ENCODE data around the gene UCK2.

The UCK2 gene

GRCh38 chr1:165897326-165898303 is 70.2 kb downstream of the UCK2 start:
- in situ Hi-C loops (cut with MboI; ENCODE audit: low sequenced_read_pairs), result no loop called here

- in situ Hi-C loops (cut with MboI; ENCODE audit: low sequenced_read_pairs), result no loop called here
These were observed 71.4 kb downstream of the UCK2 start for GRCh38 chr1:165898837-165899236.

GRCh38 chr1:165899461-165899941 is 72.1 kb downstream of the UCK2 start:
- in situ Hi-C loops (cut with MboI; ENCODE audit: low sequenced_read_pairs), result no loop called here

GRCh38 chr1:165900576-165901380 is 73.4 kb downstream of the UCK2 start:
- in situ Hi-C loops (cut with MboI; ENCODE audit: low sequenced_read_pairs), result loop anchor here (10.0 to 25.0 kb wide), 2 partner anchors 186 to 513 kb away; no protein-coding TSS in a partner anchor

- in situ Hi-C loops (cut with MboI; ENCODE audit: low sequenced_read_pairs), result loop anchor here (10.0 to 25.0 kb wide), 2 partner anchors 188 to 515 kb away; no protein-coding TSS in a partner anchor
These were observed 75.2 kb downstream of the UCK2 start for GRCh38 chr1:165902565-165902964.

- in situ Hi-C loops (cut with MboI; ENCODE audit: low sequenced_read_pairs), result loop anchor here (10.0 to 25.0 kb wide), 2 partner anchors 189 to 516 kb away; no protein-coding TSS in a partner anchor
These were observed 76.3 kb downstream of the UCK2 start for GRCh38 chr1:165903672-165904071.

GRCh38 chr1:165904948-165905347 is 77.5 kb downstream of the UCK2 start:
- in situ Hi-C loops (cut with MboI; ENCODE audit: low sequenced_read_pairs), result loop anchor here (10.0 to 25.0 kb wide), 2 partner anchors 190 to 518 kb away; no protein-coding TSS in a partner anchor

- in situ Hi-C loops (cut with MboI; ENCODE audit: low sequenced_read_pairs), result loop anchor here (10.0 to 25.0 kb wide), 2 partner anchors 191 to 519 kb away; no protein-coding TSS in a partner anchor
These were observed 78.4 kb downstream of the UCK2 start for GRCh38 chr1:165905853-165906252.

- in situ Hi-C loops (cut with MboI; ENCODE audit: low sequenced_read_pairs), result loop anchor here (10.0 to 25.0 kb wide), 2 partner anchors 193 to 520 kb away; no protein-coding TSS in a partner anchor
These were observed 79.9 kb downstream of the UCK2 start for GRCh38 chr1:165907256-165907857.

- in situ Hi-C loops (cut with MboI; ENCODE audit: low sequenced_read_pairs), result loop anchor here (10.0 to 25.0 kb wide), 2 partner anchors 306 to 524 kb away; no protein-coding TSS in a partner anchor
These were observed 83.5 kb downstream of the UCK2 start for GRCh38 chr1:165910764-165911421.

- in situ Hi-C loops (cut with MboI; ENCODE audit: low sequenced_read_pairs), result loop anchor here (10.0 to 25.0 kb wide), 2 partner anchors 307 to 524 kb away; no protein-coding TSS in a partner anchor
These were observed 84.3 kb downstream of the UCK2 start for GRCh38 chr1:165911609-165912281.

GRCh38 chr1:165912638-165913037 is 85.2 kb downstream of the UCK2 start:
- in situ Hi-C loops (cut with MboI; ENCODE audit: low sequenced_read_pairs), result loop anchor here (10.0 to 25.0 kb wide), 2 partner anchors 308 to 525 kb away; no protein-coding TSS in a partner anchor

- in situ Hi-C loops (cut with MboI; ENCODE audit: low sequenced_read_pairs), result loop anchor here (10.0 to 25.0 kb wide), 2 partner anchors 309 to 527 kb away; no protein-coding TSS in a partner anchor
These were observed 86.9 kb downstream of the UCK2 start for GRCh38 chr1:165914136-165914798.

GRCh38 chr1:165915480-165915879 is 88.1 kb downstream of the UCK2 start:
- in situ Hi-C loops (cut with MboI; ENCODE audit: low sequenced_read_pairs), result loop anchor here (10.0 to 25.0 kb wide), 2 partner anchors 311 to 528 kb away; no protein-coding TSS in a partner anchor

GRCh38 chr1:165915932-165916348 is 88.5 kb downstream of the UCK2 start:
- in situ Hi-C loops (cut with MboI; ENCODE audit: low sequenced_read_pairs), result loop anchor here (10.0 to 25.0 kb wide), 2 partner anchors 311 to 529 kb away; no protein-coding TSS in a partner anchor

- in situ Hi-C loops (cut with MboI; ENCODE audit: low sequenced_read_pairs), result loop anchor here (10.0 to 25.0 kb wide), 2 partner anchors 312 to 530 kb away; no protein-coding TSS in a partner anchor
These were observed 89.8 kb downstream of the UCK2 start for GRCh38 chr1:165917166-165917565.

GRCh38 chr1:165924117-165924516 is 96.7 kb downstream of the UCK2 start:
- in situ Hi-C loops (cut with MboI; ENCODE audit: low sequenced_read_pairs), result loop anchor here (25.0 kb wide), 1 partner anchor 537 kb away; no protein-coding TSS in a partner anchor

GRCh38 chr1:165925498-165926079 is 98.2 kb downstream of the UCK2 start:
- in situ Hi-C loops (cut with MboI; ENCODE audit: low sequenced_read_pairs), result no loop called here

All from HL-60/S4 (cell line).